H1 (cell line): Measurements from ENCODE around the gene SMO. TPM values are rescaled to one million over a fixed set of nuclear protein-coding genes. Genes with fewer than 3 reads are reported as not detected.

Experiments used
- CTCF ChIA-PET: fragments of 300-600 bp; sonication (Branson Sonifier 250); formaldehyde crosslinking; loops from one replicate; lab custom pipeline; 2021; ENCODE audit not compliant: partially characterized antibody; lab: Charles Lee
- POLR2A ChIA-PET: fragments of 300-600 bp; sonication (Branson Sonifier 250); formaldehyde crosslinking; loops from one replicate; lab custom pipeline; 2021; ENCODE audit warnings: inconsistent platforms; ENCODE audit not compliant: partially characterized antibody; lab: Charles Lee
- DNase-seq, 2 experiments: peaks; one replicate each; pipeline versions ENCODE4 v3.0.0 to v3.0.0-alpha.2; 2010 to 2022; ENCODE audit warnings: low spot score in 2 of 2, low read depth in 1 of 2, mixed read lengths in 1 of 2
- FAIRE-seq: peaks from 2 replicates; lab custom pipeline; 2011; peaks lifted over from hg19 to GRCh38; lab: Jason Lieb, UNC
- H2AFZ ChIP-seq: 2 replicates; pipeline ENCODE4 v1.8.1; 2012; ENCODE audit warnings: low read length, inconsistent platforms
- H2AK5ac ChIP-seq: 2 replicates; pipeline ENCODE4 v1.6.1; 2013; ENCODE audit warnings: low read depth, low read length
- H2BK120ac ChIP-seq: replicated peaks from 2 replicates; pipeline ENCODE3; 2013; ENCODE audit warnings: low read depth, low read length, inconsistent platforms
- H2BK12ac ChIP-seq: 2 replicates; pipeline ENCODE4 v1.6.1; 2013; ENCODE audit warnings: low read depth, low read length
- H2BK15ac ChIP-seq: 2 replicates; pipeline ENCODE4 v1.6.1; 2013; ENCODE audit warnings: low read length
- H2BK20ac ChIP-seq: 2 replicates; pipeline ENCODE4 v1.6.1; 2013; ENCODE audit warnings: low read length
- H2BK5ac ChIP-seq: 2 replicates; pipeline ENCODE4 v1.6.1; 2013; ENCODE audit warnings: low read depth, low read length
- H3K14ac ChIP-seq: 2 replicates; pipeline ENCODE4 v1.6.1; 2013; ENCODE audit warnings: inconsistent platforms; ENCODE audit not compliant: insufficient read length
- H3K18ac ChIP-seq: 2 replicates; pipeline ENCODE4 v1.6.1; 2013; ENCODE audit warnings: low read length; ENCODE audit errors: extremely low read depth
- H3K23ac ChIP-seq: 2 replicates; pipeline ENCODE4 v1.6.1; 2013; ENCODE audit warnings: inconsistent platforms; ENCODE audit not compliant: insufficient read length
- H3K23me2 ChIP-seq: 2 replicates; pipeline ENCODE4 v1.6.1; 2013; ENCODE audit warnings: low read depth, low read length
- H3K27ac ChIP-seq: 2 replicates; pipeline ENCODE4 v1.6.1; 2011; ENCODE audit warnings: low read depth, low read length, inconsistent platforms
- H3K27me3 ChIP-seq, 4 experiments: replicated peaks in 1 of 4; 1 replicate in 1 of 4; 2 replicates in 3 of 4; pipeline versions ENCODE4 v1.6.1 to v1.8.1; 2011 to 2013; ENCODE audit warnings: low read length in 3 of 4, mild to moderate bottlenecking in 3 of 4, inconsistent platforms in 2 of 4, mixed read lengths in 2 of 4, moderate library complexity in 1 of 4; ENCODE audit not compliant: control insufficient read depth in 3 of 4, insufficient read depth in 3 of 4; ENCODE audit errors: extremely low read depth in 1 of 4
- H3K36me3 ChIP-seq, 4 experiments: 2 replicates each; pipeline versions ENCODE4 v1.6.1 to v1.8.1; 2011 to 2013; ENCODE audit warnings: mild to moderate bottlenecking in 4 of 4, low read length in 3 of 4, moderate library complexity in 2 of 4, control low read depth in 1 of 4, inconsistent platforms in 1 of 4; ENCODE audit not compliant: insufficient read depth in 4 of 4, control insufficient read depth in 2 of 4
- H3K4ac ChIP-seq: replicated peaks from 2 replicates; pipeline ENCODE3; 2013; ENCODE audit warnings: low read length, low read depth, mixed read lengths, inconsistent platforms; ENCODE audit not compliant: insufficient read length
- H3K4me1 ChIP-seq, 4 experiments: replicated peaks in 1 of 4; 1 replicate in 1 of 4; 2 replicates in 3 of 4; pipeline versions ENCODE4 v1.6.1 to v1.8.1; 2011 to 2013; ENCODE audit warnings: low read length in 3 of 4, inconsistent platforms in 2 of 4, mixed read lengths in 1 of 4; ENCODE audit not compliant: insufficient read depth in 4 of 4, control insufficient read depth in 3 of 4
- H3K4me2 ChIP-seq, 2 experiments: 2 replicates each; pipeline versions ENCODE4 v1.6.1 to v1.8.1; 2011 to 2013; ENCODE audit warnings: low read depth in 2 of 2, low read length in 2 of 2, control low read depth in 1 of 2, inconsistent platforms in 1 of 2, mild to moderate bottlenecking in 1 of 2; ENCODE audit not compliant: insufficient read depth in 1 of 2
- H3K4me3 ChIP-seq, 4 experiments: fragments of 200-600, 300-600 bp in 1 of 4; sonication (generic), shearing (Covaris generic), sonication (Bioruptor Twin) in 1 of 4; 2 replicates each; pipeline versions ENCODE4 v1.5.1 to v1.8.1; 2011 to 2016; ENCODE audit warnings: low read length in 4 of 4, low read depth in 3 of 4, control low read depth in 2 of 4, inconsistent platforms in 2 of 4, mild to moderate bottlenecking in 2 of 4, mixed read lengths in 1 of 4, moderate library complexity in 1 of 4; ENCODE audit not compliant: insufficient read depth in 2 of 4; ENCODE audit errors: extremely low read depth in 1 of 4
- H3K56ac ChIP-seq: replicated peaks from 2 replicates; pipeline ENCODE3; 2013; ENCODE audit warnings: low read depth, mild to moderate bottlenecking, mixed read lengths, low read length, inconsistent platforms; ENCODE audit not compliant: insufficient read length
- H3K79me1 ChIP-seq: 2 replicates; pipeline ENCODE4 v1.6.1; 2013; ENCODE audit warnings: low read depth, low read length, control low read depth
- H3K79me2 ChIP-seq, 2 experiments: 2 replicates each; pipeline versions ENCODE4 v1.6.1 to v1.8.1; 2012 to 2013; ENCODE audit warnings: low read length in 2 of 2, mild to moderate bottlenecking in 2 of 2, inconsistent platforms in 1 of 2; ENCODE audit not compliant: insufficient read depth in 2 of 2, control insufficient read depth in 1 of 2
- H3K9ac ChIP-seq, 4 experiments: replicated peaks in 1 of 4; 1 replicate in 1 of 4; 2 replicates in 3 of 4; pipeline versions ENCODE4 v1.6.1 to v1.8.1; 2011 to 2013; ENCODE audit warnings: low read depth in 3 of 4, low read length in 3 of 4, control low read depth in 2 of 4, mild to moderate bottlenecking in 2 of 4, moderate library complexity in 2 of 4, inconsistent platforms in 1 of 4; ENCODE audit errors: extremely low read depth in 1 of 4
- H3K9me3 ChIP-seq, 2 experiments: 2 replicates each; pipeline versions ENCODE4 v1.6.1 to v1.8.1; 2012 to 2013; ENCODE audit warnings: mild to moderate bottlenecking in 2 of 2, moderate library complexity in 2 of 2, control low read depth in 1 of 2, inconsistent platforms in 1 of 2, low read depth in 1 of 2, low read length in 1 of 2, mixed read lengths in 1 of 2; ENCODE audit not compliant: insufficient read depth in 2 of 2
- H4K20me1 ChIP-seq, 2 experiments: replicated peaks in 1 of 2; 2 replicates each; pipeline versions ENCODE3 to v1.8.1; 2011 to 2013; ENCODE audit warnings: inconsistent platforms in 2 of 2, low read length in 2 of 2, mild to moderate bottlenecking in 1 of 2; ENCODE audit not compliant: insufficient read depth in 2 of 2, control insufficient read depth in 1 of 2
- H4K5ac ChIP-seq: 2 replicates; pipeline ENCODE4 v1.6.1; 2013; ENCODE audit warnings: low read length, low read depth, mixed read lengths, inconsistent platforms; ENCODE audit not compliant: insufficient read length
- H4K8ac ChIP-seq: 2 replicates; pipeline ENCODE4 v1.8.0; 2013; ENCODE audit warnings: mild to moderate bottlenecking, moderate library complexity, low read length, inconsistent platforms; ENCODE audit not compliant: insufficient read depth; ENCODE audit errors: extremely low read depth
- H4K91ac ChIP-seq: replicated peaks from 2 replicates; pipeline ENCODE3; 2013; ENCODE audit warnings: low read length, mixed read lengths, inconsistent platforms; ENCODE audit not compliant: insufficient read length
- ATF3 ChIP-seq: IDR thresholded peaks from 2 replicates; pipeline ENCODE4 v1.6.1; 2011; ENCODE audit warnings: low read depth, mild to moderate bottlenecking, low read length; ENCODE audit not compliant: insufficient read depth
- CTBP2 ChIP-seq: IDR thresholded peaks from 2 replicates; pipeline ENCODE4 v1.7.0; 2011; ENCODE audit warnings: borderline replicate concordance, mild to moderate bottlenecking, moderate library complexity, mixed read lengths, low read length; ENCODE audit not compliant: insufficient read depth, insufficient read length
- EZH2 ChIP-seq: fragments of 200-600 bp; sonication (generic); IDR thresholded peaks from 2 replicates; pipeline ENCODE4 v1.7.1; 2012; ENCODE audit warnings: low read depth, mild to moderate bottlenecking, moderate library complexity, low read length, inconsistent platforms; ENCODE audit not compliant: severe bottlenecking
- KDM1A ChIP-seq: fragments of 200-600, 300-600 bp; sonication (generic); IDR thresholded peaks from 2 replicates; pipeline ENCODE4 v1.7.1; 2016; ENCODE audit warnings: mild to moderate bottlenecking, low read length, borderline replicate concordance
- MAFK ChIP-seq: IDR thresholded peaks from 2 replicates; pipeline ENCODE4 v1.6.1; 2012; ENCODE audit warnings: low read depth, mild to moderate bottlenecking, improper control_type of control experiment, low read length
- PHF8 ChIP-seq: fragments of 200-600 bp; sonication (generic); conservative IDR thresholded peaks from 2 replicates; pipeline ENCODE4 v1.7.1; 2012; ENCODE audit warnings: low read depth, mild to moderate bottlenecking, inconsistent platforms, low read length, moderate library complexity
- POLR2A ChIP-seq, 2 experiments: IDR thresholded peaks; 1 replicate in 1 of 2; 2 replicates in 1 of 2; pipeline ENCODE4 v1.6.1; 2011; ENCODE audit warnings: low read depth in 2 of 2, low read length in 2 of 2, mild to moderate bottlenecking in 2 of 2; ENCODE audit errors: control extremely low read depth in 1 of 2
- POLR2AphosphoS5 ChIP-seq: IDR thresholded peaks from 2 replicates; pipeline ENCODE4 v1.6.1; 2011; ENCODE audit warnings: low read depth, low read length
- RFX5 ChIP-seq: IDR thresholded peaks from 2 replicates; pipeline ENCODE4 v1.6.1; 2011; ENCODE audit warnings: low read depth, low read length, improper control_type of control experiment, borderline replicate concordance
- RNF2 ChIP-seq: fragments of 200-900, 300-1000 bp; sonication (generic); IDR thresholded peaks from 2 replicates; pipeline ENCODE4 v1.7.1; 2016; ENCODE audit warnings: borderline replicate concordance, low read depth, mild to moderate bottlenecking, antibody characterized with exemption, low read length; ENCODE audit not compliant: poor library complexity, severe bottlenecking; ENCODE audit errors: missing control alignments
- RXRA ChIP-seq: IDR thresholded peaks from 2 replicates; pipeline ENCODE4 v1.6.1; 2011; ENCODE audit warnings: low read depth, mild to moderate bottlenecking, low read length, moderate library complexity; ENCODE audit not compliant: insufficient read depth
- SIX5 ChIP-seq: IDR thresholded peaks from 2 replicates; pipeline ENCODE4 v1.6.1; 2011; ENCODE audit warnings: mild to moderate bottlenecking, low read depth, low read length
- YY1 ChIP-seq: IDR thresholded peaks from 2 replicates; pipeline ENCODE4 v1.6.1; 2011; ENCODE audit warnings: low read depth, mild to moderate bottlenecking, low read length
- WGBS, 2 experiments: shearing (Covaris generic) in 1 of 2; methylation state at CpG; one replicate each; pipeline versions ENCODE4 v1.1.6 to v1.1.7; 2013 to 2015; ENCODE audit warnings: low lambda C conversion rate in 2 of 2, mixed read lengths in 2 of 2, inconsistent platforms in 1 of 2, low coverage in 1 of 2, missing lambda C conversion rate in 1 of 2; ENCODE audit not compliant: insufficient replicate concordance in 2 of 2, insufficient coverage in 1 of 2, insufficient read length in 1 of 2; ENCODE audit errors: extremely low coverage in 1 of 2, missing lambda C conversion rate in 1 of 2; 5-methylcytosine and 5-hydroxymethylcytosine counted together
- polyA plus RNA-seq, 7 experiments: library from polyadenylated mRNA; depleted of rRNA in 3 of 7; stranded (reverse) in 5 of 7; unstranded in 2 of 7; fragments of >200 nt in 5 of 7; fragments of 200-250 nt in 2 of 7; gene quantifications; 1 replicate in 5 of 7; 2 replicates in 1 of 7; 4 replicates in 1 of 7; pipeline versions ENCODE4 v1.2.1 to v1.2.3, GENCODE V29; 2011 to 2013; ENCODE audit warnings: missing spikeins in 2 of 7, mixed read lengths in 2 of 7
- total RNA-seq: library from RNA; stranded (reverse); fragmentation: NEBNext Ultra II Directional; extraction: Animal tissue kit (Norgen Biotek cat#: 25700); gene quantifications from 2 replicates; pipeline ENCODE4 v1.2.1, GENCODE V29; 2021

SMO gene
- total and polyA plus RNA-seq, 2 of the 8 experiments (the other 6 are each of a cell fraction or from before 2014, with no cell fraction given): 64.5 to 67.6 TPM

GRCh38 chr7:129256221-129256620, 67.8 kb downstream of the SMO start:
- Histone ChIP-seq H3K79me2 (peaks cover 0 to 38% of the 10 kb centered on the region in 2 experiments; a peak in 2 of 4 replicates), H3K79me1 (no peaks in the 10 kb centered on the region), H3K56ac (no peak overlapping the region), H3K36me3 (no peaks in the 10 kb centered on the region), H2BK12ac (no peak overlapping the region), H3K4ac (no peak overlapping the region), H2BK20ac (no peak overlapping the region), H2AK5ac (no peak overlapping the region), H3K27me3 (no peaks in the 10 kb centered on the region), H3K18ac (no peak overlapping the region), H2BK120ac (no peak overlapping the region), H4K8ac (no peak overlapping the region), H4K91ac (no peak overlapping the region), H3K9ac (no peak overlapping the region), H3K14ac (no peak overlapping the region), H3K27ac (no peak overlapping the region), H3K23me2 (no peaks in the 10 kb centered on the region), H4K5ac (no peak overlapping the region), H3K23ac (no peak overlapping the region), H2BK15ac (no peak overlapping the region), H3K9me3 (no peaks in the 10 kb centered on the region), H3K4me1 (peaks cover 0 to 18% (median 9%) of the 10 kb centered on the region in 4 experiments; a peak in 5 of 7 replicates), H2AFZ (no peak overlapping the region), H3K4me3 (no peak overlapping the region), H2BK5ac (no peak overlapping the region), H3K4me2 (no peak overlapping the region), H4K20me1 (no peaks in the 10 kb centered on the region)
- DNase-seq: no peak
- 95% methylated on average over 2 of the region's 2 CpGs; no CpG with 5 or more reads in 1 of the 2 experiments for WGBS, 2 experiments
- POLR2A ChIA-PET: interaction anchor here (1.2 to 2.0 kb wide), 2 partner anchors 17 to 30 kb away, joined by 4 read pairs; no protein-coding TSS in a partner anchor
- FAIRE-seq: no peak
- CTCF ChIA-PET: interaction anchor here (0.6 to 1.1 kb wide), 3 partner anchors 15 to 38 kb away, joined by 3 to 4 read pairs (median 3); no protein-coding TSS in a partner anchor
- TF ChIP-seq KDM1A: no peak
- no peak for TF ChIP-seq EZH2
- TF ChIP-seq MAFK: no peak
- TF ChIP-seq RFX5: no peak
- no peak for TF ChIP-seq RXRA
- TF ChIP-seq CTBP2: no peak
- TF ChIP-seq RNF2: no peak
- no peak for TF ChIP-seq PHF8
- TF ChIP-seq YY1: no peak
- no peak for TF ChIP-seq ATF3
- TF ChIP-seq POLR2AphosphoS5: no peak
- TF ChIP-seq POLR2A (IDR thresholded peaks at IDR 0.05; ENCODE audit: control extremely low read depth in 1 of 2, low read depth in 2 of 2, low read length in 2 of 2): no peak
- TF ChIP-seq SIX5: no peak
